NCI-H2029 (cell line): Measurements from ENCODE around the gene HOXD8.

ENCODE experiments used
- DNase-seq: peaks from one replicate; lab custom pipeline; 2025; lab: John Stamatoyannopoulos, UW

Gene HOXD8

GRCh38 chr2:176117162-176117822, 12.2 kb upstream of the HOXD8 start:
- no peak for DNase-seq

- DNase-seq: no peak
Observed at GRCh38 chr2:176117823-176118371, 11.6 kb upstream of the HOXD8 start.

GRCh38 chr2:176118601-176119339, 10.7 kb upstream of the HOXD8 start:
- peak; percentile 83 for DNase-seq

GRCh38 chr2:176120364-176121189, 8.9 kb upstream of the HOXD8 start:
- DNase-seq: no peak

- no peak for DNase-seq
Observed at GRCh38 chr2:176121190-176122051, 8.1 kb upstream of the HOXD8 start.

GRCh38 chr2:176122052-176122682, 7.3 kb upstream of the HOXD8 start:
- DNase-seq: no peak

GRCh38 chr2:176122683-176123410, 6.7 kb upstream of the HOXD8 start, which contains the start of gene HOXD9:
TSS of gene HOXD9 (plus strand) at chr2:176122719. CDS start at chr2:176122769, 50 bp downstream.
- DNase-seq: peak; percentile 44

- no peak for DNase-seq
Observed at GRCh38 chr2:176123411-176124109, 5.9 kb upstream of the HOXD8 start.

- no peak for DNase-seq
Observed at GRCh38 chr2:176124110-176124946, 5.2 kb upstream of the HOXD8 start.

- no peak for DNase-seq
Observed at GRCh38 chr2:176124947-176125771, 4.3 kb upstream of the HOXD8 start.

GRCh38 chr2:176125772-176126054, 3.8 kb upstream of the HOXD8 start:
- DNase-seq: no peak

- DNase-seq: peak; percentile 52
Observed at GRCh38 chr2:176126929-176127773, 2.4 kb upstream of the HOXD8 start.

- no peak for DNase-seq
Observed at GRCh38 chr2:176127774-176128072, 1.8 kb upstream of the HOXD8 start.

- peak; percentile 33 for DNase-seq
Observed at GRCh38 chr2:176128172-176128981, 1.1 kb upstream of the HOXD8 start.

GRCh38 chr2:176129813-176130146, 275 bp downstream of the HOXD8 start:
- no peak for DNase-seq

GRCh38 chr2:176130147-176130956, 847 bp downstream of the HOXD8 start:
- peak; percentile 47 for DNase-seq
